H1 (cell line): ENCODE results near the gene DCAF17. TPM values are rescaled to one million over a fixed set of nuclear protein-coding genes. Genes with fewer than 3 reads are reported as not detected.

ENCODE experiments used
- CTCF ChIA-PET: fragments of 300-600 bp; sonication (Branson Sonifier 250); formaldehyde crosslinking; loops from one replicate; lab custom pipeline; 2021; ENCODE audit not compliant: partially characterized antibody; lab: Charles Lee
- POLR2A ChIA-PET: fragments of 300-600 bp; sonication (Branson Sonifier 250); formaldehyde crosslinking; loops from one replicate; lab custom pipeline; 2021; ENCODE audit warnings: inconsistent platforms; ENCODE audit not compliant: partially characterized antibody; lab: Charles Lee
- DNase-seq, 2 experiments: peaks; one replicate each; pipeline versions ENCODE4 v3.0.0 to v3.0.0-alpha.2; 2010 to 2022; ENCODE audit warnings: low spot score in 2 of 2, low read depth in 1 of 2, mixed read lengths in 1 of 2
- FAIRE-seq: peaks from 2 replicates; lab custom pipeline; 2011; peaks lifted over from hg19 to GRCh38; lab: Jason Lieb, UNC
- H2AFZ ChIP-seq: 2 replicates; pipeline ENCODE4 v1.8.1; 2012; ENCODE audit warnings: low read length, inconsistent platforms
- H2AK5ac ChIP-seq: 2 replicates; pipeline ENCODE4 v1.6.1; 2013; ENCODE audit warnings: low read depth, low read length
- H2BK120ac ChIP-seq: replicated peaks from 2 replicates; pipeline ENCODE3; 2013; ENCODE audit warnings: low read depth, low read length, inconsistent platforms
- H2BK12ac ChIP-seq: 2 replicates; pipeline ENCODE4 v1.6.1; 2013; ENCODE audit warnings: low read depth, low read length
- H2BK15ac ChIP-seq: 2 replicates; pipeline ENCODE4 v1.6.1; 2013; ENCODE audit warnings: low read length
- H2BK20ac ChIP-seq: 2 replicates; pipeline ENCODE4 v1.6.1; 2013; ENCODE audit warnings: low read length
- H2BK5ac ChIP-seq: 2 replicates; pipeline ENCODE4 v1.6.1; 2013; ENCODE audit warnings: low read depth, low read length
- H3K14ac ChIP-seq: 2 replicates; pipeline ENCODE4 v1.6.1; 2013; ENCODE audit warnings: inconsistent platforms; ENCODE audit not compliant: insufficient read length
- H3K18ac ChIP-seq: 2 replicates; pipeline ENCODE4 v1.6.1; 2013; ENCODE audit warnings: low read length; ENCODE audit errors: extremely low read depth
- H3K23ac ChIP-seq: 2 replicates; pipeline ENCODE4 v1.6.1; 2013; ENCODE audit warnings: inconsistent platforms; ENCODE audit not compliant: insufficient read length
- H3K23me2 ChIP-seq: 2 replicates; pipeline ENCODE4 v1.6.1; 2013; ENCODE audit warnings: low read depth, low read length
- H3K27ac ChIP-seq: 2 replicates; pipeline ENCODE4 v1.6.1; 2011; ENCODE audit warnings: low read depth, low read length, inconsistent platforms
- H3K27me3 ChIP-seq, 4 experiments: replicated peaks in 1 of 4; 1 replicate in 1 of 4; 2 replicates in 3 of 4; pipeline versions ENCODE4 v1.6.1 to v1.8.1; 2011 to 2013; ENCODE audit warnings: low read length in 3 of 4, mild to moderate bottlenecking in 3 of 4, inconsistent platforms in 2 of 4, mixed read lengths in 2 of 4, moderate library complexity in 1 of 4; ENCODE audit not compliant: control insufficient read depth in 3 of 4, insufficient read depth in 3 of 4; ENCODE audit errors: extremely low read depth in 1 of 4
- H3K36me3 ChIP-seq, 4 experiments: 2 replicates each; pipeline versions ENCODE4 v1.6.1 to v1.8.1; 2011 to 2013; ENCODE audit warnings: mild to moderate bottlenecking in 4 of 4, low read length in 3 of 4, moderate library complexity in 2 of 4, control low read depth in 1 of 4, inconsistent platforms in 1 of 4; ENCODE audit not compliant: insufficient read depth in 4 of 4, control insufficient read depth in 2 of 4
- H3K4ac ChIP-seq: replicated peaks from 2 replicates; pipeline ENCODE3; 2013; ENCODE audit warnings: low read length, low read depth, mixed read lengths, inconsistent platforms; ENCODE audit not compliant: insufficient read length
- H3K4me1 ChIP-seq, 4 experiments: replicated peaks in 1 of 4; 1 replicate in 1 of 4; 2 replicates in 3 of 4; pipeline versions ENCODE4 v1.6.1 to v1.8.1; 2011 to 2013; ENCODE audit warnings: low read length in 3 of 4, inconsistent platforms in 2 of 4, mixed read lengths in 1 of 4; ENCODE audit not compliant: insufficient read depth in 4 of 4, control insufficient read depth in 3 of 4
- H3K4me2 ChIP-seq, 2 experiments: 2 replicates each; pipeline versions ENCODE4 v1.6.1 to v1.8.1; 2011 to 2013; ENCODE audit warnings: low read depth in 2 of 2, low read length in 2 of 2, control low read depth in 1 of 2, inconsistent platforms in 1 of 2, mild to moderate bottlenecking in 1 of 2; ENCODE audit not compliant: insufficient read depth in 1 of 2
- H3K4me3 ChIP-seq, 4 experiments: fragments of 200-600, 300-600 bp in 1 of 4; sonication (generic), shearing (Covaris generic), sonication (Bioruptor Twin) in 1 of 4; 2 replicates each; pipeline versions ENCODE4 v1.5.1 to v1.8.1; 2011 to 2016; ENCODE audit warnings: low read length in 4 of 4, low read depth in 3 of 4, control low read depth in 2 of 4, inconsistent platforms in 2 of 4, mild to moderate bottlenecking in 2 of 4, mixed read lengths in 1 of 4, moderate library complexity in 1 of 4; ENCODE audit not compliant: insufficient read depth in 2 of 4; ENCODE audit errors: extremely low read depth in 1 of 4
- H3K56ac ChIP-seq: replicated peaks from 2 replicates; pipeline ENCODE3; 2013; ENCODE audit warnings: low read depth, mild to moderate bottlenecking, mixed read lengths, low read length, inconsistent platforms; ENCODE audit not compliant: insufficient read length
- H3K79me1 ChIP-seq: 2 replicates; pipeline ENCODE4 v1.6.1; 2013; ENCODE audit warnings: low read depth, low read length, control low read depth
- H3K79me2 ChIP-seq, 2 experiments: 2 replicates each; pipeline versions ENCODE4 v1.6.1 to v1.8.1; 2012 to 2013; ENCODE audit warnings: low read length in 2 of 2, mild to moderate bottlenecking in 2 of 2, inconsistent platforms in 1 of 2; ENCODE audit not compliant: insufficient read depth in 2 of 2, control insufficient read depth in 1 of 2
- H3K9ac ChIP-seq, 4 experiments: replicated peaks in 1 of 4; 1 replicate in 1 of 4; 2 replicates in 3 of 4; pipeline versions ENCODE4 v1.6.1 to v1.8.1; 2011 to 2013; ENCODE audit warnings: low read depth in 3 of 4, low read length in 3 of 4, control low read depth in 2 of 4, mild to moderate bottlenecking in 2 of 4, moderate library complexity in 2 of 4, inconsistent platforms in 1 of 4; ENCODE audit errors: extremely low read depth in 1 of 4
- H3K9me3 ChIP-seq, 2 experiments: 2 replicates each; pipeline versions ENCODE4 v1.6.1 to v1.8.1; 2012 to 2013; ENCODE audit warnings: mild to moderate bottlenecking in 2 of 2, moderate library complexity in 2 of 2, control low read depth in 1 of 2, inconsistent platforms in 1 of 2, low read depth in 1 of 2, low read length in 1 of 2, mixed read lengths in 1 of 2; ENCODE audit not compliant: insufficient read depth in 2 of 2
- H4K20me1 ChIP-seq, 2 experiments: replicated peaks in 1 of 2; 2 replicates each; pipeline versions ENCODE3 to v1.8.1; 2011 to 2013; ENCODE audit warnings: inconsistent platforms in 2 of 2, low read length in 2 of 2, mild to moderate bottlenecking in 1 of 2; ENCODE audit not compliant: insufficient read depth in 2 of 2, control insufficient read depth in 1 of 2
- H4K5ac ChIP-seq: 2 replicates; pipeline ENCODE4 v1.6.1; 2013; ENCODE audit warnings: low read length, low read depth, mixed read lengths, inconsistent platforms; ENCODE audit not compliant: insufficient read length
- H4K8ac ChIP-seq: 2 replicates; pipeline ENCODE4 v1.8.0; 2013; ENCODE audit warnings: mild to moderate bottlenecking, moderate library complexity, low read length, inconsistent platforms; ENCODE audit not compliant: insufficient read depth; ENCODE audit errors: extremely low read depth
- H4K91ac ChIP-seq: replicated peaks from 2 replicates; pipeline ENCODE3; 2013; ENCODE audit warnings: low read length, mixed read lengths, inconsistent platforms; ENCODE audit not compliant: insufficient read length
- CBX5 ChIP-seq: fragments of 300-800, 300-1000 bp; sonication (generic); IDR thresholded peaks from 2 replicates; pipeline ENCODE4 v1.7.1; 2016; ENCODE audit warnings: antibody characterized with exemption, low read length, low read depth
- EZH2 ChIP-seq: fragments of 200-600 bp; sonication (generic); IDR thresholded peaks from 2 replicates; pipeline ENCODE4 v1.7.1; 2012; ENCODE audit warnings: low read depth, mild to moderate bottlenecking, moderate library complexity, low read length, inconsistent platforms; ENCODE audit not compliant: severe bottlenecking
- GABPA ChIP-seq: IDR thresholded peaks from 2 replicates; pipeline ENCODE4 v1.6.1; 2011; ENCODE audit warnings: mild to moderate bottlenecking, low read length, moderate library complexity, borderline replicate concordance; ENCODE audit not compliant: insufficient read depth
- JUND ChIP-seq: IDR thresholded peaks from 2 replicates; pipeline ENCODE4 v1.6.1; 2011; ENCODE audit warnings: mild to moderate bottlenecking, improper control_type of control experiment, low read length
- NRF1 ChIP-seq: IDR thresholded peaks from 2 replicates; pipeline ENCODE4 v1.6.1; 2011; ENCODE audit warnings: mild to moderate bottlenecking, low read depth, low read length, improper control_type of control experiment
- PHF8 ChIP-seq: fragments of 200-600 bp; sonication (generic); conservative IDR thresholded peaks from 2 replicates; pipeline ENCODE4 v1.7.1; 2012; ENCODE audit warnings: low read depth, mild to moderate bottlenecking, inconsistent platforms, low read length, moderate library complexity
- RXRA ChIP-seq: IDR thresholded peaks from 2 replicates; pipeline ENCODE4 v1.6.1; 2011; ENCODE audit warnings: low read depth, mild to moderate bottlenecking, low read length, moderate library complexity; ENCODE audit not compliant: insufficient read depth
- SIN3A ChIP-seq, 2 experiments: IDR thresholded peaks in 1 of 2; conservative IDR thresholded peaks in 1 of 2; 2 replicates each; pipeline ENCODE4 v1.6.1; 2011 to 2012; ENCODE audit warnings: low read length in 2 of 2, improper control_type of control experiment in 1 of 2, low read depth in 1 of 2, mild to moderate bottlenecking in 1 of 2
- TAF1 ChIP-seq: IDR thresholded peaks from 2 replicates; pipeline ENCODE4 v1.6.1; 2011; ENCODE audit warnings: mild to moderate bottlenecking, low read depth, low read length
- WGBS, 2 experiments: shearing (Covaris generic) in 1 of 2; methylation state at CpG; one replicate each; pipeline versions ENCODE4 v1.1.6 to v1.1.7; 2013 to 2015; ENCODE audit warnings: low lambda C conversion rate in 2 of 2, mixed read lengths in 2 of 2, inconsistent platforms in 1 of 2, low coverage in 1 of 2, missing lambda C conversion rate in 1 of 2; ENCODE audit not compliant: insufficient replicate concordance in 2 of 2, insufficient coverage in 1 of 2, insufficient read length in 1 of 2; ENCODE audit errors: extremely low coverage in 1 of 2, missing lambda C conversion rate in 1 of 2; 5-methylcytosine and 5-hydroxymethylcytosine counted together
- polyA plus RNA-seq, 7 experiments: library from polyadenylated mRNA; depleted of rRNA in 3 of 7; stranded (reverse) in 5 of 7; unstranded in 2 of 7; fragments of >200 nt in 5 of 7; fragments of 200-250 nt in 2 of 7; gene quantifications; 1 replicate in 5 of 7; 2 replicates in 1 of 7; 4 replicates in 1 of 7; pipeline versions ENCODE4 v1.2.1 to v1.2.3, GENCODE V29; 2011 to 2013; ENCODE audit warnings: missing spikeins in 2 of 7, mixed read lengths in 2 of 7
- total RNA-seq: library from RNA; stranded (reverse); fragmentation: NEBNext Ultra II Directional; extraction: Animal tissue kit (Norgen Biotek cat#: 25700); gene quantifications from 2 replicates; pipeline ENCODE4 v1.2.1, GENCODE V29; 2021
- TF ChIP-seq, protein P1 (sequence below): IDR thresholded peaks from 2 replicates; pipeline ENCODE4 v1.6.1; 2012; ENCODE audit warnings: low read length, inconsistent platforms

Gene DCAF17
- total and polyA plus RNA-seq, 2 of the 8 experiments (the other 6 are each of a cell fraction or from before 2014, with no cell fraction given), result 10.7 to 30.0 TPM

DNA sequence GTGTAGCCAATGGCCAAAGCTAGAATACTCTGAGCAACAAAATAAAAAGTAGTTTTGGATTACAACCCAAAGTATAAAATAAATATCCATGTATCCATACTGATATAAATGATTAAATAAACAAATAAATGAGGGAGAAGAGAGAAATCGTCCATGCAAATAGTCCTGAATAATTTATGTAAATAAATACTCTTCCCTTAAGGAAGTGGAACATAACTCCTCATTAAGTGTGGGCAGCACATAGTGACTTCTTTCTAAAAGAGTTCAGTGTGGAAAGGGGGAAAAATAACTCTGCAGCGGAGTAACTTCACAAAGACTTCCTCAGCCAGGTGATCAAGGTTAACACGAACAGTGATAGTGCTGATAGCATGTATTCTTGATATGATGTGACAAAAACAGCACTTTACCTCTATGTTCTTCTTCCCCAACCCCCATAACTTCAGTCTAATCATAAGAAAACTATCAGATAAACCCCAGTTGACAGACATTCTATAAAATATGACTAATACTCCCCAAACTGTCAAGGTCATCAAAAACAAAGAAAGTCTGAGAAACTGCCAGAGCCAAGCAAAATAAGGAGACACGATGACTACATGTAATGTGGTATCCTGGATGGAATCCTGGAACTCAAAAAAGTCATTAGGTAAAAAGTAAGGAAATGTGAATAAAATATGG, 31.0 kb upstream of the DCAF17 start:
- ChIA-PET POLR2A (no interaction called here), CTCF (interaction anchor here (1.0 kb wide), 1 partner anchor 10 kb away, joined by 3 read pairs; no protein-coding TSS in a partner anchor)
- Histone ChIP-seq H2BK120ac (no peak overlapping the region), H4K91ac (no peak overlapping the region), H3K27ac (no peak overlapping the region), H3K4me3 (no peak overlapping the region), H3K4me1 (peaks cover 0 to 11% (median 3%) of the 10 kb centered on the region in 4 experiments; a peak in 4 of 7 replicates), H3K4me2 (no peak overlapping the region), H3K9ac (no peak overlapping the region), H4K20me1 (no peaks in the 10 kb centered on the region), H3K79me1 (no peaks in the 10 kb centered on the region), H4K5ac (no peak overlapping the region), H3K23me2 (no peaks in the 10 kb centered on the region), H3K56ac (no peak overlapping the region), H3K9me3 (peaks cover 4 to 8% of the 10 kb centered on the region in 2 experiments; a peak in 3 of 4 replicates), H2AFZ (no peak overlapping the region), H3K79me2 (peaks cover 0 to 96% of the 10 kb centered on the region in 2 experiments; a peak in 3 of 4 replicates), H4K8ac (no peak overlapping the region), H3K18ac (no peak overlapping the region), H3K4ac (no peak overlapping the region), H3K36me3 (peaks cover 0 to 9% (median 0%) of the 10 kb centered on the region in 4 experiments; a peak in 2 of 8 replicates), H2BK12ac (no peak overlapping the region), H2BK5ac (no peak overlapping the region), H2AK5ac (no peak overlapping the region), H2BK20ac (no peak overlapping the region), H2BK15ac (no peak overlapping the region), H3K27me3 (no peaks in the 10 kb centered on the region), H3K23ac (no peak overlapping the region), H3K14ac (no peak overlapping the region)
- no peak for FAIRE-seq
- WGBS, 2 experiments, result 90% methylated on average over 4 of the region's 4 CpGs; no CpG with 5 or more reads in 1 of the 2 experiments
- no peak for DNase-seq
- no peak for TF ChIP-seq EZH2
- no peak for TF ChIP-seq CBX5
- no peak for TF ChIP-seq SIN3A (conservative IDR thresholded peaks at IDR 0.05 in 1 of 2, IDR thresholded peaks at IDR 0.05 in 1 of 2; ENCODE audit: low read depth in 1 of 2, low read length in 2 of 2)
- TF ChIP-seq PHF8, result no peak
- TF ChIP-seq GABPA, result no peak
- no peak for TF ChIP-seq NRF1
- TF ChIP-seq JUND, result no peak
- TF ChIP-seq, protein P1, sequence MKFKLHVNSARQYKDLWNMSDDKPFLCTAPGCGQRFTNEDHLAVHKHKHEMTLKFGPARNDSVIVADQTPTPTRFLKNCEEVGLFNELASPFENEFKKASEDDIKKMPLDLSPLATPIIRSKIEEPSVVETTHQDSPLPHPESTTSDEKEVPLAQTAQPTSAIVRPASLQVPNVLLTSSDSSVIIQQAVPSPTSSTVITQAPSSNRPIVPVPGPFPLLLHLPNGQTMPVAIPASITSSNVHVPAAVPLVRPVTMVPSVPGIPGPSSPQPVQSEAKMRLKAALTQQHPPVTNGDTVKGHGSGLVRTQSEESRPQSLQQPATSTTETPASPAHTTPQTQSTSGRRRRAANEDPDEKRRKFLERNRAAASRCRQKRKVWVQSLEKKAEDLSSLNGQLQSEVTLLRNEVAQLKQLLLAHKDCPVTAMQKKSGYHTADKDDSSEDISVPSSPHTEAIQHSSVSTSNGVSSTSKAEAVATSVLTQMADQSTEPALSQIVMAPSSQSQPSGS, result no peak
- TF ChIP-seq TAF1, result no peak
- TF ChIP-seq RXRA, result no peak
